PC-9 (cell line): ENCODE measurements around the gene PLEKHM1. TPM values are rescaled to one million over a fixed set of nuclear protein-coding genes. Genes with fewer than 3 reads are reported as not detected.

Experiments
- BruUV-seq: library from RNA; stranded (reverse); fragments of 400-500 nt; replicated peaks from 2 replicates; lab custom pipeline; 2021; lab: Mats Ljungman, UMichigan
- CTCF ChIA-PET: fragments of 300-600 bp; sonication (Branson Sonifier 250); formaldehyde crosslinking; loops from one replicate; lab custom pipeline; 2022; ENCODE audit warnings: antibody characterized with exemption; lab: Charles Lee
- POLR2A ChIA-PET: fragments of 300-600 bp; sonication (Branson Sonifier 250); formaldehyde crosslinking; loops from one replicate; lab custom pipeline; 2022; ENCODE audit warnings: antibody characterized with exemption; ENCODE audit not compliant: unreplicated experiment; lab: Charles Lee
- DNase-seq, 2 experiments: peaks; one replicate each; pipeline versions ENCODE4 v3.0.0 to v3.0.0-alpha.2; 2015 to 2022; ENCODE audit warnings: mixed read lengths in 1 of 2
- H2AFZ ChIP-seq: fragments of 200-600 bp; sonication (generic); 2 replicates; pipeline ENCODE4 v1.8.1; 2017; ENCODE audit warnings: antibody characterized with exemption
- H3F3A ChIP-seq: fragments of 200-600 bp; sonication (generic); 2 replicates; pipeline ENCODE4 v1.8.1; 2017; ENCODE audit warnings: antibody characterized with exemption, mild to moderate bottlenecking, low read depth; ENCODE audit not compliant: insufficient read depth
- H3K27ac ChIP-seq: fragments of 200-600 bp; sonication (generic); 2 replicates; pipeline ENCODE4 v1.6.1; 2016; ENCODE audit warnings: mixed run types
- H3K27me3 ChIP-seq: fragments of 200-600 bp; sonication (generic); 2 replicates; pipeline ENCODE4 v1.6.1; 2016; ENCODE audit warnings: low read depth, mixed run types; ENCODE audit not compliant: insufficient read depth
- H3K36me3 ChIP-seq: fragments of 200-600 bp; sonication (generic); 2 replicates; pipeline ENCODE4 v1.6.1; 2016; ENCODE audit warnings: low read depth, mixed run types
- H3K4me1 ChIP-seq: fragments of 200-600 bp; sonication (generic); replicated peaks from 2 replicates; pipeline ENCODE4 v1.6.1; 2016; ENCODE audit warnings: mixed run types; ENCODE audit not compliant: insufficient read depth
- H3K4me2 ChIP-seq: fragments of 200-600 bp; sonication (generic); 2 replicates; pipeline ENCODE4 v1.6.1; 2017; ENCODE audit warnings: mixed run types
- H3K4me3 ChIP-seq: fragments of 200-600 bp; sonication (generic); 2 replicates; pipeline ENCODE4 v1.6.1; 2016; ENCODE audit warnings: mixed run types
- H3K79me2 ChIP-seq: fragments of 200-600 bp; sonication (generic); 2 replicates; pipeline ENCODE4 v1.6.1; 2017; ENCODE audit warnings: low read depth, mixed run types
- H3K9me2 ChIP-seq: fragments of 200-600 bp; sonication (generic); 2 replicates; pipeline ENCODE4 v1.8.1; 2017; ENCODE audit warnings: mild to moderate bottlenecking; ENCODE audit not compliant: insufficient read depth
- H3K9me3 ChIP-seq: fragments of 200-600 bp; sonication (generic); 2 replicates; pipeline ENCODE4 v1.8.1; 2016; ENCODE audit warnings: low read depth; ENCODE audit not compliant: insufficient read depth
- H4K20me1 ChIP-seq: fragments of 200-600 bp; sonication (generic); 2 replicates; pipeline ENCODE4 v1.8.1; 2017; ENCODE audit not compliant: insufficient read depth
- EZH2 ChIP-seq: fragments of 200-600 bp; sonication (generic); IDR thresholded peaks from 2 replicates; pipeline ENCODE4 v1.8.0; 2017; ENCODE audit warnings: antibody characterized with exemption, low read depth
- intact Hi-C: fragments of 100-400 bp; cut with micrococcal nuclease; formaldehyde crosslinking; loops from one replicate; pipeline ENCODE4 v1.10.0; 2022; ENCODE audit not compliant: unreplicated experiment
- total RNA-seq: library from RNA; stranded (reverse); gene quantifications from 2 replicates; pipeline ENCODE4 v1.2.3, GENCODE V29; 2021
- TF ChIP-seq, protein P1 (sequence below): fragments of 200-600 bp; sonication (generic); conservative IDR thresholded peaks from 2 replicates; pipeline ENCODE4 v1.6.1; 2017; ENCODE audit warnings: mixed run types, antibody characterized with exemption, mild to moderate bottlenecking, moderate library complexity

PLEKHM1 gene
- total RNA-seq, 1 experiment from 2014 or later, result 42.5 TPM

DNA sequence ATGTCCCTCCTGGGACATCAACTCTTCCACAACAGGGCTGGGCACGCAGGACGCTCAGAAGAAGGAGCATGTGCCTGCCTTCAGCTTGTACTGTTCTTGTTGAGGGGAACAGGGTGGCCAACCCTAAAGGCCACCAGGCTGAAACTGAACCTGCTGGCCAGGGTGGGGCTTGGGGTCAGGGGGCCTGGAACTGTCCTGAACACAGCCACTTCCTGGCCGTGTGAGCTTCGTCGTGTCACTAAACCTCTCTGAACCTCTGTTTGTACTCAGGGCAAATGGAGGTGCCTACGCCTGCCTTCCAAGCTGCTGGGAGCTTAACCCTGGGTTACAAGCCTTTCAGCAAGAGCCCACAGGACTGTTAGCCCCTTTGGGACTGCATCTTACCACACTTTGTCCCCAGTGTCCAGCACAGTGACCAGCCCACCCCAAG is 64.5 kb downstream of the PLEKHM1 start:
- Histone ChIP-seq H3K4me3 (peak overlapping the region; percentile 13; the same call in 1 of the 2 replicates), H3K27ac (peak overlapping the region; percentile 27; the same call in 1 of the 2 replicates), H3K27me3 (no peaks in the 10 kb centered on the region), H3K9me3 (no peaks in the 10 kb centered on the region), H3K4me2 (peak overlapping the region; percentile 99), H2AFZ (no peak overlapping the region), H3K4me1 (peaks cover 48% of the 10 kb centered on the region), H3K36me3 (no peaks in the 10 kb centered on the region), H3F3A (peaks cover 27% of the 10 kb centered on the region), H3K79me2 (peaks cover 55% of the 10 kb centered on the region), H4K20me1 (peaks cover 33% of the 10 kb centered on the region), H3K9me2 (no peaks in the 10 kb centered on the region)
- TSS peak; percentile 39 for BruUV-seq
- ChIA-PET POLR2A (interaction anchor here (0.7 kb wide), 3 partner anchors 111 to 228 kb away, joined by 3 read pairs; no protein-coding TSS in a partner anchor), CTCF (interaction anchor here (0.6 to 1.7 kb wide), 5 partner anchors 64 to 375 kb away, joined by 3 to 12 read pairs (median 8); partner anchors contain the start of gene ACBD4)
- intact Hi-C loops, result loop anchor here (2.0 to 10.0 kb wide), 5 partner anchors 29 to 409 kb away; partner anchors contain the start of gene HEXIM1
- no peak for DNase-seq
- TF ChIP-seq, protein P1, sequence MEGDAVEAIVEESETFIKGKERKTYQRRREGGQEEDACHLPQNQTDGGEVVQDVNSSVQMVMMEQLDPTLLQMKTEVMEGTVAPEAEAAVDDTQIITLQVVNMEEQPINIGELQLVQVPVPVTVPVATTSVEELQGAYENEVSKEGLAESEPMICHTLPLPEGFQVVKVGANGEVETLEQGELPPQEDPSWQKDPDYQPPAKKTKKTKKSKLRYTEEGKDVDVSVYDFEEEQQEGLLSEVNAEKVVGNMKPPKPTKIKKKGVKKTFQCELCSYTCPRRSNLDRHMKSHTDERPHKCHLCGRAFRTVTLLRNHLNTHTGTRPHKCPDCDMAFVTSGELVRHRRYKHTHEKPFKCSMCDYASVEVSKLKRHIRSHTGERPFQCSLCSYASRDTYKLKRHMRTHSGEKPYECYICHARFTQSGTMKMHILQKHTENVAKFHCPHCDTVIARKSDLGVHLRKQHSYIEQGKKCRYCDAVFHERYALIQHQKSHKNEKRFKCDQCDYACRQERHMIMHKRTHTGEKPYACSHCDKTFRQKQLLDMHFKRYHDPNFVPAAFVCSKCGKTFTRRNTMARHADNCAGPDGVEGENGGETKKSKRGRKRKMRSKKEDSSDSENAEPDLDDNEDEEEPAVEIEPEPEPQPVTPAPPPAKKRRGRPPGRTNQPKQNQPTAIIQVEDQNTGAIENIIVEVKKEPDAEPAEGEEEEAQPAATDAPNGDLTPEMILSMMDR, result peak; percentile 16; the same call in 1 of the 2 replicates
- TF ChIP-seq EZH2, result no peak

DNA sequence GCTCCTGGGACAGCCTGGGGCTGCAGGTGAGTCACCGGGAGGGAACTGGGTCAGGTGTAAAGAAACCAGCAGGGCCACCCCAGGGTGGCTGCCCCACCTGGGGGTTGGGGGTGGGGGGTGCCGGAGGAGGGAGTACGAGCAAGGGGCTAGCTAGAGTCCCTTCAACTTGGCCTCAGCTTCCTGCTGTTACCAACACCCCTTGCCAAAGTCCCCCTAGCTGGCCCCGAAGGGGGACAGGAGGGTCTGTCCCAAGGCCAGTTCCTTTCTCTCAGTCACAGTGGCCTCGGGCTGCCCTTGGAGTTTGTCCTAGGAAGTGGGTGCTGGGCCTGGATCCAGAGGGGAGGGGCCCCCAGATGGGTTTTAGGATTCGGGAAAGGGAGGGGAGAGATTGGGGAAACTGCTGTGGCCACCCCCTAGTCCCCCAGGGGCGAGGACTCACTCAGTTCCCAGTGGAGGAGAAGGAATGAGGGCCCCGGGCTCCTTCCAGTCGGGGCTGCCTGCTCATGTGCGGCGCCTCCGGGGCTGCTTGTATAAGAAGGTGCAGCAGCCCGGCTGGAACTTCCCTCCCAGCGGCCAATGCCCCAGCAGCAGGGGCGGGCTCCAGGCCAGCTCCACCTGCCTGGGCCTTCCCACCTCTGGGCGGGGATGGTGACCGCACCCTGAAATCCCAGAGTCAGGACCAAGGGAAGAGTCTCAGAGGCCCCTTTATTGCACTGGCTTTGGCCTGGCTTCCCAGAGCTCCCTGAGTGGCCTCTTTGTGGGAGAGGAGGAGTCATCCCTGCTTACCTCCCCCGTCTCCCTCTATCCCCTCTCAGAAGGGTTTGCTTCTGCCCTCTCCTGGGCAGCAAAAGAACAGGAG is 65.2 kb downstream of the PLEKHM1 start:
- 0 out of 2 replicates have a peak overlapping the region, but pooled peaks have one; percentile 52 for H2AFZ ChIP-seq
- DNase-seq, result peak; percentile 96 to 99
- TF ChIP-seq, protein P1, result peak; percentile 71
- no peak for TF ChIP-seq EZH2

DNA sequence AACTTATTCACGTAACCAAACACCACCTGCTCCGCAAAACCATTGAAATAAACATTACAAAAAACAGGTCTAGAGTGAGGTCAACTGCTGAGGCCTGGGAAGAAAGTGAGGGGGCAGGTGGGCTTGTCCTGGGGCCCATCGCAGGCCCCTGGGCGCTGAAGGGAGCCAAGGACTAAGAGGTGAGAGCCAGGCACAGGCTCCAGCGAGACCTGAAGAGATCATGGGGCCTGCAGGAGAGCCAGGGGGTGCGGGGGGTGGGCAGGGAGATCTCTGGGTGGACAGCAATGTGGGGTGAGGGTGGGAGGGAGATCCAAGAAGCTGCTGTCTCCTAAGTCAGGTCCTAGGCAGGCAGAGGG is 65.8 kb downstream of the PLEKHM1 start:
- Histone ChIP-seq H4K20me1 (peaks cover 46% of the 10 kb centered on the region), H3K9me2 (no peaks in the 10 kb centered on the region), H3K27ac (peak overlapping the region; percentile 81), H3K4me2 (peak overlapping the region; percentile 99), H3K27me3 (no peaks in the 10 kb centered on the region), H3K79me2 (peaks cover 68% of the 10 kb centered on the region), H3K4me1 (peaks cover 46% of the 10 kb centered on the region), H3K4me3 (peak overlapping the region; percentile 65), H3K9me3 (no peaks in the 10 kb centered on the region), H3K36me3 (0 out of 2 replicates have a peak, but pooled peaks cover 6% of the 10 kb centered on the region), H3F3A (peaks cover 27% of the 10 kb centered on the region), H2AFZ (no peak overlapping the region)
- no TSS peak for BruUV-seq
- intact Hi-C loops, result loop anchor here (2.0 to 10.0 kb wide), 5 partner anchors 28 to 410 kb away; partner anchors contain the start of gene HEXIM1
- ChIA-PET CTCF (interaction anchor here (1.7 kb wide), 1 partner anchor 289 kb away, joined by 8 read pairs; the partner anchor contains the start of gene ACBD4), POLR2A (interaction anchor here (0.6 to 0.7 kb wide), 2 partner anchors 108 to 1109 kb away, joined by 3 read pairs; no protein-coding TSS in a partner anchor)
- TF ChIP-seq EZH2, result no peak
- TF ChIP-seq, protein P1, result no peak
- DNase-seq, result no peak

More for the DNA sequence above, 65.2 kb downstream of the PLEKHM1 start:
- no peaks in the 10 kb centered on the region for H3K36me3 ChIP-seq
- peak overlapping the region; percentile 99 for H3K4me2 ChIP-seq
- H3K4me1 ChIP-seq, result peaks cover 44% of the 10 kb centered on the region
- peaks cover 62% of the 10 kb centered on the region for H3K79me2 ChIP-seq
- BruUV-seq, result TSS peak; percentile 27
- no peaks in the 10 kb centered on the region for H3K9me3 ChIP-seq
- no peaks in the 10 kb centered on the region for H3K27me3 ChIP-seq
- H3F3A ChIP-seq, result peaks cover 24% of the 10 kb centered on the region
- intact Hi-C loops, result loop anchor here (2.0 to 10.0 kb wide), 5 partner anchors 29 to 409 kb away; partner anchors contain the start of gene HEXIM1
- H3K9me2 ChIP-seq, result no peaks in the 10 kb centered on the region
- peak overlapping the region; percentile 81 for H3K27ac ChIP-seq
- POLR2A ChIA-PET, result interaction anchor here (0.5 to 0.7 kb wide), 7 partner anchors 108 to 296 kb away, joined by 3 to 20 read pairs (median 3); no protein-coding TSS in a partner anchor
- CTCF ChIA-PET, result interaction anchor here (0.5 to 1.7 kb wide), 11 partner anchors 65 to 480 kb away, joined by 3 to 13 read pairs (median 4); partner anchors contain the start of gene ACBD4
- peaks cover 40% of the 10 kb centered on the region for H4K20me1 ChIP-seq
- H3K4me3 ChIP-seq, result peak overlapping the region; percentile 65
